ENCODE results near the gene EXD3.
A peak's percentile ranks its signal among the peaks of the same experiment; 100 is the strongest.

The EXD3 gene

DNA sequence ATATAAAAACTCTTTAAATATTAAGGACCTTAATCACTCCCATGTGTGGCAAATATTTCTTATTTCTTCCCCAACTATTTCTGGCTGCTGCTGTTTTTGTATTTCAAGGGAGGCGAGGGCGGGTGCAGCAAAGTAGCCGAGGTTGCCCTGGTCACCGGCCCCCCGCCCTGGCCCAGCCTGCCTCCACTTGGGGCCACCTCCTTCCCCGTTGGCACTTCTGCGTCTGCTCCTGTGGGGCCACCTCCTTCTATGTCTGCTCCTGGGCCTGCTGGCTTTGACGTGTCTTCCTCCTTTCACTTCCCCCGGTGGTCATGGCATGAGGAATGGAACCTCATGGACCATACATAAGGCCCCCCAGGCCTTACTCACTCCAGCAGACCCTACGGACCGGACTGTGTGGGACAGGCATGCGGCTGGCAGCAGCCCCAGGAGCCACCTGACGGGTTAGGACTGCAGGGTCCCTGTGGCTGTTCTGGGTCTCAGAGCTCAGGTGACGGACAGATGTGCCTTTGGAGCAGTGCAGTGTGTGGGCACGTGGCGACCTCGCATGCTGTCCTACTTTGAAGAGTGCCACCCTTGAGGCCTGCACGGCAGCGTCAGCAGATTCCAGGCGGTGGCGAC lies 24.0 kb upstream of the EXD3 start:
- H3K4me3 ChIP-seq (IDR thresholded peaks at IDR 0.05; ENCODE audit: insufficient read depth, low read depth, low read length), result no peak overlapping the region
- no peaks in the 10 kb centered on the region for H3K79me2 ChIP-seq (ENCODE audit: insufficient read depth, low read depth)
- TF ChIP-seq CTCF (conservative IDR thresholded peaks at IDR 0.05; ENCODE audit: low read depth, low read length), result no peak
- H3K4me1 ChIP-seq (ENCODE audit: low read depth, poor library complexity, severe bottlenecking), result peaks cover 16% of the 10 kb centered on the region
- no peak overlapping the region for H3K9ac ChIP-seq
- peaks cover 22% of the 10 kb centered on the region for H3K27me3 ChIP-seq (ENCODE audit: insufficient read depth, low read depth)
- no peak overlapping the region for H3K27ac ChIP-seq
- no peaks in the 10 kb centered on the region for H4K20me1 ChIP-seq (ENCODE audit: insufficient read depth)
- H2AFZ ChIP-seq (ENCODE audit: low read depth), result no peak overlapping the region
- no peak overlapping the region for H3K4me2 ChIP-seq
- no peaks in the 10 kb centered on the region for H3K36me3 ChIP-seq (ENCODE audit: insufficient read depth)

DNA sequence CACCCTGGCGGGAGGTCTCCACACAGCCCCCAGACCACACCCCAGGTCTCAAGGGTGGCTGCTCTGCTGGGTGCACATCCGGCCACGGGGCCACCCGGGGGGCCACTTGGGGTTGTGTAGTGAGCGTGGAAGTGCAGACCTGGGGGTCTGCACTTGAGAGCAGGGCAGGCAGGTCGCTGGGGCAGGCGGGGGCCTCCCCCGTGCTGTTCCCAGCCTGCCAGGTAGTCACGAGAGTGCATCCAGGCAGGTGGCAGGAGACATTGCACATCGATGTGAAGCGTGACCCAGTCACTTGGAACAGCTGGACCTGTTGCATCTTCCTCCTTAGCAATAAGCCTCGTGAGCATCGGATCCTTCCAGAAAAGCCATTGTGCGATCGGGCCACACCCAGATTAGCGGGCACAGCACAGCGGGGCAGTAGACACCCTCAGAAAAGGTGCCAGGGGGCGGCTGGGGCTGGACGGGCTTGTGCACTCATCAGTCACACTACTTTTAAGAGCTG lies 23.0 kb upstream of the EXD3 start:
- Histone ChIP-seq H4K20me1 (ENCODE audit: insufficient read depth) (no peaks in the 10 kb centered on the region), H3K27me3 (ENCODE audit: insufficient read depth, low read depth) (peaks cover 26% of the 10 kb centered on the region), H3K79me2 (ENCODE audit: insufficient read depth, low read depth) (no peaks in the 10 kb centered on the region), H3K4me2 (peak overlapping the region; percentile 3; the same call in 1 of the 2 replicates), H2AFZ (ENCODE audit: low read depth) (peak overlapping the region; percentile 19; the same call in 1 of the 2 replicates), H3K9ac (no peak overlapping the region), H3K36me3 (ENCODE audit: insufficient read depth) (no peaks in the 10 kb centered on the region), H3K4me3 (IDR thresholded peaks at IDR 0.05; ENCODE audit: insufficient read depth, low read depth, low read length) (no peak overlapping the region), H3K4me1 (ENCODE audit: low read depth, poor library complexity, severe bottlenecking) (peaks cover 16% of the 10 kb centered on the region), H3K27ac (no peak overlapping the region)
- no peak for TF ChIP-seq CTCF (conservative IDR thresholded peaks at IDR 0.05; ENCODE audit: low read depth, low read length)

DNA sequence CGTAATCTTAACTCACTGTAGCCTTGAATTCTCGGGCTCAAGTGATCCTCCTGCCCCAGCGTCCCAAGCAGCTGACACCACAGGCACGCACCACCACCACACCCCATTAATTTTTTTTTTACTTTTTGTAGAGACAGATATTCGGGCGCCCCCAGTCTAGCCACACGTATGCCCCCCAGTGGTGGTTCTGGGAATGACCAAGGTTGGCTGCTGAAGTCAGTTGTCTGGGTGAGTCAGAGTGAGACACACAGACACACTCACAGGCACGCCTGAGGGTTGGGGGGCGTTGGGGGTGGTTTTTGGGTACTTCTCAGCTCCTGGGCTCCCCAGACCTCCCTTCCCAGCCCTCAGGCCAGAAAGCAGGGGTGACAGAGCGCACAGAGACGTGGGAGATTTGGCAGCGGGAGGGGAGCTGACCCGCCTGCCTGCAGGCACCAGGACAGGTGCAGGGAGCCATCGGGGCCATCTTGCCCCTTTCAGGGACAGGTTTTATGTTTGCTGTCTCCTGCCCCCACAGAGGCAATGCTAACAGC lies 22.4 kb upstream of the EXD3 start:
- no peaks in the 10 kb centered on the region for H3K79me2 ChIP-seq (ENCODE audit: insufficient read depth, low read depth)
- no peak overlapping the region for H3K4me3 ChIP-seq (IDR thresholded peaks at IDR 0.05; ENCODE audit: insufficient read depth, low read depth, low read length)
- H3K27me3 ChIP-seq (ENCODE audit: insufficient read depth, low read depth), result peaks cover 26% of the 10 kb centered on the region
- H2AFZ ChIP-seq (ENCODE audit: low read depth), result peak overlapping the region; percentile 19; the same call in 1 of the 2 replicates
- H3K4me2 ChIP-seq, result peak overlapping the region; percentile 3; the same call in 1 of the 2 replicates
- H3K27ac ChIP-seq, result no peak overlapping the region
- H3K4me1 ChIP-seq (ENCODE audit: low read depth, poor library complexity, severe bottlenecking), result peaks cover 16% of the 10 kb centered on the region
- TF ChIP-seq CTCF (conservative IDR thresholded peaks at IDR 0.05; ENCODE audit: low read depth, low read length), result peak; percentile 86
- no peaks in the 10 kb centered on the region for H4K20me1 ChIP-seq (ENCODE audit: insufficient read depth)
- H3K36me3 ChIP-seq (ENCODE audit: insufficient read depth), result no peaks in the 10 kb centered on the region
- H3K9ac ChIP-seq, result no peak overlapping the region

GRCh38 chr9:137444106-137444790 lies 21.3 kb upstream of the EXD3 start:
- no peaks in the 10 kb centered on the region for H4K20me1 ChIP-seq (ENCODE audit: insufficient read depth)
- no peak overlapping the region for H3K9ac ChIP-seq
- peaks cover 26% of the 10 kb centered on the region for H3K27me3 ChIP-seq (ENCODE audit: insufficient read depth, low read depth)
- no peak overlapping the region for H3K27ac ChIP-seq
- no peak overlapping the region for H3K4me2 ChIP-seq
- peaks cover 16% of the 10 kb centered on the region for H3K4me1 ChIP-seq (ENCODE audit: low read depth, poor library complexity, severe bottlenecking)
- H2AFZ ChIP-seq (ENCODE audit: low read depth), result no peak overlapping the region
- H3K79me2 ChIP-seq (ENCODE audit: insufficient read depth, low read depth), result no peaks in the 10 kb centered on the region
- no peak for TF ChIP-seq CTCF (conservative IDR thresholded peaks at IDR 0.05; ENCODE audit: low read depth, low read length)
- no peaks in the 10 kb centered on the region for H3K36me3 ChIP-seq (ENCODE audit: insufficient read depth)
- H3K4me3 ChIP-seq (IDR thresholded peaks at IDR 0.05; ENCODE audit: insufficient read depth, low read depth, low read length), result no peak overlapping the region
